Measurements from ENCODE around the gene ILK. TPM values are rescaled to one million over a fixed set of nuclear protein-coding genes. Genes with fewer than 3 reads are reported as not detected.

The ILK gene
- polyA plus RNA-seq, 1 experiment: 654 TPM

DNA sequence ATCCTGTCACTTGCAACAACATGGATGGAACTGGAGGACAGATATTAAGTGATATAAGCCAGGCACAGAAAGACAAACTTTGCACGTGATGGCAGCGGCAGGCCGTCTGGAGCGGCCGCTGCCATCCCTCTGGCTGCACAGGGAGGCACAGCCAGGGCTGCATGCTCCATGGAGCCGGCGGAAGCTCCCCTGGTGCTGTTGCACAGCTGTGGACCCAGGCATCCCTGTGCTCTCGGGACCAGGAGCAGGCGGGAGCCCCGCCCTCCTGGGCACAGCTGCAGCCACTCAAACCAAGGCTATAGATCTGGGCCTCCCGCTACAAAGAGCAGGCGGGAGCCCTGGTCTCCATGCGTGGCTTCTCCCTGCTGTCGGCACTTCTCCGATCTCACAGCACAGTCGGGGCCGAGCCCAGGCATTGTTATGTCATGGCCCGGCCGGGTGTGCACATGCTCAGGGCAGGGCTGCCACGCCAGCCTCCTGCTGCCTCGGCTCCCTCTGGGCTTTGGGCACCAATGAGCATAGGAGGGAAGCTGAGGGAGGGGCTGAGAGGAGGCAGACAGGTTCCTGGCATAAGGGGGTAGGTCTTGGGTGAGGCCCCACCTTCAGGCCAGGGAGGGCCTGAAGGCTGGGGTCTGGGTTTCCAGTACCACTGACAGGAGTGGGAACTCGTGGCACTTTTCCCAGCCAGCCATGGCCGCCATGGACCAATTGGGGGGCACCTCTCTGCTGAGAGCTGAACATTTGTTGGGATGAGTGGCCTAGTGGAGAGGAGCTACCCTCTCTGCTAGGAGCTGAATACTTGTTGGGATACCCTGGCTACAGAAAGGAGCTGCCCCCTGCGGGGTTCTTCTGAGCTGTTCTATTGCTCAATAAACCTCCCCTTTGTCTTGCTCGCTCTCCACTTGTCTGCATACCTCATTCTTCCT, 16.9 kb upstream of the ILK start:
- DNase-seq (ENCODE audit: low read depth): no peak
- TF ChIP-seq, protein P1, sequence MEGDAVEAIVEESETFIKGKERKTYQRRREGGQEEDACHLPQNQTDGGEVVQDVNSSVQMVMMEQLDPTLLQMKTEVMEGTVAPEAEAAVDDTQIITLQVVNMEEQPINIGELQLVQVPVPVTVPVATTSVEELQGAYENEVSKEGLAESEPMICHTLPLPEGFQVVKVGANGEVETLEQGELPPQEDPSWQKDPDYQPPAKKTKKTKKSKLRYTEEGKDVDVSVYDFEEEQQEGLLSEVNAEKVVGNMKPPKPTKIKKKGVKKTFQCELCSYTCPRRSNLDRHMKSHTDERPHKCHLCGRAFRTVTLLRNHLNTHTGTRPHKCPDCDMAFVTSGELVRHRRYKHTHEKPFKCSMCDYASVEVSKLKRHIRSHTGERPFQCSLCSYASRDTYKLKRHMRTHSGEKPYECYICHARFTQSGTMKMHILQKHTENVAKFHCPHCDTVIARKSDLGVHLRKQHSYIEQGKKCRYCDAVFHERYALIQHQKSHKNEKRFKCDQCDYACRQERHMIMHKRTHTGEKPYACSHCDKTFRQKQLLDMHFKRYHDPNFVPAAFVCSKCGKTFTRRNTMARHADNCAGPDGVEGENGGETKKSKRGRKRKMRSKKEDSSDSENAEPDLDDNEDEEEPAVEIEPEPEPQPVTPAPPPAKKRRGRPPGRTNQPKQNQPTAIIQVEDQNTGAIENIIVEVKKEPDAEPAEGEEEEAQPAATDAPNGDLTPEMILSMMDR (IDR thresholded peaks at IDR 0.05; ENCODE audit: insufficient read depth, low read depth, low read length): no peak
- Histone ChIP-seq H3K4me3 (ENCODE audit: low read depth, low read length) (no peak overlapping the region), H3K36me3 (ENCODE audit: control insufficient read depth, insufficient read depth, low read length) (no peaks in the 10 kb centered on the region), H3K27me3 (ENCODE audit: control insufficient read depth, insufficient read depth, low read length) (no peaks in the 10 kb centered on the region)
- ChIA-PET POLR2A (interaction anchor here (0.6 kb wide), 1 partner anchor 18 kb away, joined by 5 read pairs; no protein-coding TSS in a partner anchor), CTCF (interaction anchor here (0.6 to 1.1 kb wide), 3 partner anchors 15 to 84 kb away, joined by 3 to 4 read pairs (median 4); no protein-coding TSS in a partner anchor)

- Histone ChIP-seq H3K36me3 (ENCODE audit: control insufficient read depth, insufficient read depth, low read length) (peaks cover 2% of the 10 kb centered on the region; the same call in 1 of the 2 replicates), H3K27me3 (ENCODE audit: control insufficient read depth, insufficient read depth, low read length) (no peaks in the 10 kb centered on the region), H3K4me3 (ENCODE audit: low read depth, low read length) (no peak overlapping the region)
- DNase-seq (ENCODE audit: low read depth): no peak
- TF ChIP-seq, protein P1 (IDR thresholded peaks at IDR 0.05; ENCODE audit: insufficient read depth, low read depth, low read length): no peak
- ChIA-PET CTCF (interaction anchor here (0.6 to 1.1 kb wide), 2 partner anchors 27 to 83 kb away, joined by 4 read pairs; no protein-coding TSS in a partner anchor), POLR2A (no interaction called here)
Observed at GRCh38 chr11:6587360-6587953, 16.1 kb upstream of the ILK start.

DNA sequence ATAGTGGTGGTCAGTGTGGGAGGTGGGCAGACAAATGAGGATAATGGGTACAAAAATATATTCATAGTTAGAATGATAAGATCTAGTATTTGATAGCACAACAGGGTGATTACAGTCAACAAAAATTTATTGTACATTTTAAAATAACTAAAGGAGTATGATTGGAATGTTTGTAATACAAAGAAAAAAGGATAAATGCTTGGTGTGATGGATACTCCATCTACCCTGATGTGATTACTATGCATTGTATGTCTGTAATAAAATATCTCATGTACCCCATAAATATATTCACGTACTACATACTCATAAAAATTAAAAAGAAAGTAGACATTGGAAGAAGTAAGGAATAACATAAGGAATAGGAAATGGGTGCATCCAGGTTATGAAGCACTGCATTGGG, 15.6 kb upstream of the ILK start:
- Histone ChIP-seq H3K4me3 (ENCODE audit: low read depth, low read length) (no peak overlapping the region), H3K27me3 (ENCODE audit: control insufficient read depth, insufficient read depth, low read length) (no peaks in the 10 kb centered on the region), H3K36me3 (ENCODE audit: control insufficient read depth, insufficient read depth, low read length) (peaks cover 2% of the 10 kb centered on the region; the same call in 1 of the 2 replicates)
- no peak for DNase-seq (ENCODE audit: low read depth)
- ChIA-PET POLR2A (no interaction called here), CTCF (interaction anchor here (1.1 kb wide), 1 partner anchor 28 kb away, joined by 4 read pairs; no protein-coding TSS in a partner anchor)
- TF ChIP-seq, protein P1 (IDR thresholded peaks at IDR 0.05; ENCODE audit: insufficient read depth, low read depth, low read length): no peak

- POLR2A ChIA-PET: no interaction called here
- TF ChIP-seq, protein P1 (IDR thresholded peaks at IDR 0.05; ENCODE audit: insufficient read depth, low read depth, low read length): no peak
- Histone ChIP-seq H3K27me3 (ENCODE audit: control insufficient read depth, insufficient read depth, low read length) (no peaks in the 10 kb centered on the region), H3K36me3 (ENCODE audit: control insufficient read depth, insufficient read depth, low read length) (peaks cover 11% of the 10 kb centered on the region), H3K4me3 (ENCODE audit: low read depth, low read length) (no peak overlapping the region)
- CTCF ChIA-PET: interaction anchor here (0.7 to 3.7 kb wide), 6 partner anchors 10 to 89 kb away, joined by 3 to 17 read pairs (median 4); partner anchors contain the start of genes ILK, MRPL17 and RRP8
- no peak for DNase-seq (ENCODE audit: low read depth)
Observed at GRCh38 chr11:6594142-6594768, 9.3 kb upstream of the ILK start.
